DMS114 treated with DMSO at 0.1 percent for 48 hours (cell line): Measurements from ENCODE around the gene PPP1R12B.

ENCODE experiments used
- DNase-seq: peaks from one replicate; lab custom pipeline; 2025; ENCODE audit not compliant: unreplicated experiment; lab: John Stamatoyannopoulos, UW

Gene PPP1R12B, protein sequence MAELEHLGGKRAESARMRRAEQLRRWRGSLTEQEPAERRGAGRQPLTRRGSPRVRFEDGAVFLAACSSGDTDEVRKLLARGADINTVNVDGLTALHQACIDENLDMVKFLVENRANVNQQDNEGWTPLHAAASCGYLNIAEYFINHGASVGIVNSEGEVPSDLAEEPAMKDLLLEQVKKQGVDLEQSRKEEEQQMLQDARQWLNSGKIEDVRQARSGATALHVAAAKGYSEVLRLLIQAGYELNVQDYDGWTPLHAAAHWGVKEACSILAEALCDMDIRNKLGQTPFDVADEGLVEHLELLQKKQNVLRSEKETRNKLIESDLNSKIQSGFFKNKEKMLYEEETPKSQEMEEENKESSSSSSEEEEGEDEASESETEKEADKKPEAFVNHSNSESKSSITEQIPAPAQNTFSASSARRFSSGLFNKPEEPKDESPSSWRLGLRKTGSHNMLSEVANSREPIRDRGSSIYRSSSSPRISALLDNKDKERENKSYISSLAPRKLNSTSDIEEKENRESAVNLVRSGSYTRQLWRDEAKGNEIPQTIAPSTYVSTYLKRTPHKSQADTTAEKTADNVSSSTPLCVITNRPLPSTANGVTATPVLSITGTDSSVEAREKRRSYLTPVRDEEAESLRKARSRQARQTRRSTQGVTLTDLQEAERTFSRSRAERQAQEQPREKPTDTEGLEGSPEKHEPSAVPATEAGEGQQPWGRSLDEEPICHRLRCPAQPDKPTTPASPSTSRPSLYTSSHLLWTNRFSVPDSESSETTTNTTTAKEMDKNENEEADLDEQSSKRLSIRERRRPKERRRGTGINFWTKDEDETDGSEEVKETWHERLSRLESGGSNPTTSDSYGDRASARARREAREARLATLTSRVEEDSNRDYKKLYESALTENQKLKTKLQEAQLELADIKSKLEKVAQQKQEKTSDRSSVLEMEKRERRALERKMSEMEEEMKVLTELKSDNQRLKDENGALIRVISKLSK

DNA sequence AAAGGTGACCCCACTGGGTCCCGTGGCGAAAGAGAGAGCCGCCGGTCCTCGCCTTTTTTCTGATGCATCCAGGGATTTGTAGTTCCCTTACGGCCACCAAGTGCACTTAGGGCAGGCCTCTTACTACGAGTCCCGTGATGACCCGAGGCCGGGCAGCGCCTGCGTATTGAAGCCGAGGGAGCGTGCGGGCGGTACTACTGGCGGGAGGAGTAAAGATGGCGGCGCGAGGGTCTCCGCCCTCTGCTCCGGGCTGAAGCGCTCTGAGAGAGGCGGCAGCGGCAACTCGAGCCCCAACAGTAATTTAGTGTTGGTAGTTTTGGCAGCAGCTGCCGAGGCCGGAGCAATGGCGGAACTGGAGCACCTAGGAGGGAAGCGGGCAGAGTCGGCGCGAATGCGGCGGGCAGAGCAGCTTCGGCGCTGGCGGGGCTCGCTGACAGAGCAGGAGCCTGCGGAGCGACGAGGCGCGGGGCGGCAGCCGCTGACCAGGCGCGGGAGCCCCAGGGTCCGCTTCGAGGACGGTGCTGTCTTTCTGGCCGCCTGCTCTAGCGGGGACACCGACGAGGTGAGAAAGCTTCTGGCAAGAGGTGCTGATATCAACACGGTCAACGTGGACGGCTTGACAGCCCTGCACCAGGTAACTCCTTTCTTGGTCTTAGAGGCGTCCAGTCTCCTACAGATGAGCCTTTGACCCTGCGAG is at the start of gene PPP1R12B:
Gene PPP1R12B (plus strand): TSS at position 191 of the 697 bp plus-strand sequence. CDS start 153 bp downstream, at position 344.
- peak; percentile 98 for DNase-seq

DNA sequence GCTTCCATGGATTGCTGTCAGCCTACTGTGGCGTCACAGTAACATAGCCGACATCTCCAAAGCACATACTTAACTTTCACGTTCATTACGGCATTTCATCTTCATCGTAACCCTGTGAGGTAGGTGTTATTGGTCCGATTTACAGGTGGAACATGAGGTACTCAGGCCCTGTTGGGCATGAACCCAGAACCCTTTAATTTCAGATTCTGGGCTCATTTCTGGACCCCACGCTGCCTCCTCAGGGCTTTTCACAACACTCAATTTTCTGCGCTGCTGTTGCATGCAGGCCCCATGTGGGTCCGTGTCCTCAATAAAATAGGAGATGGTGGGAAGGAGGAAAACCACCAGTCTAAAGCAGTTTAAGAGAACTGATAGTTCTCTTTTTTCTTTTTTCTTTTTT is 46.3 kb upstream of the PPP1R12B start:
- DNase-seq: no peak

DNA sequence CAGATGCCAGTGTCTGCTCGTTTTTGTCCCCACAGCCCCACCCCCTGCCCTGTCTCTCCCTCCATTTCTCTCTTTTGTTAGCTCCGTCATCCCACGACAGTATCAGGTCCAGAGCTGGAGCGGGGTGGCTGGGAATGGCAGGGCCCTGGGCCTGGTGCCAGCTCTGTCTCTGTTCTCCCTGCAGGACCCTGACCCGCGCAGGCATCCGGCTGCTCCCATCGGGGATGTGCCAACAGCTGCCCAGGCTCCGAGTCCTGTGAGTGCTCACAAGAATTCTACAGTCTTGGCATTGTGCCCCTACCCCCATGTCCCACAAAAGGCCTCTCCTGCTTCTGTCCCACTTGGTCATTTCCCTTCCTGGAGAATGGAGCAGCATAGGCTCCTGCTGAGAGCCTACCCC is 44.1 kb upstream of the PPP1R12B start:
- DNase-seq: no peak

DNA sequence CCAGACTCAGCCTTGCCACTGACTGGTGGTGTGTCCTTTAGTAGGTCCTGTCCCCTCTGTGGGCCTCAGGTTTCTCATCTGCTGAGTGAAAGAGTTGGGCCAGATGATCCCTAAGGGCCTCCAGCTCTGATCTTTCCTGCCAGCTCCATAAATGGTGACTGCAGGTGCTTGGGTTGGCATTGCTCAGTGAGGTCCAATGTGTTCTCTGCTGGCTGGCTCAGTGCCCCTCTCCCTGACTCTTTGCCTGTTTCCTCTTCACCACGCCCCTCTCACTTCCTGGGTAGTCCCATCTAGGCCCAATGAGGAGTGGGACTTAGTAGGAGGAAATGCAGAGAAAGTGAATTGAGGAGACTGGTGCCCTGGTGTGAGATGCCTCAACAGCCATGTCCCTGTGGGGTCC is 43.3 kb upstream of the PPP1R12B start:
- no peak for DNase-seq

DNA sequence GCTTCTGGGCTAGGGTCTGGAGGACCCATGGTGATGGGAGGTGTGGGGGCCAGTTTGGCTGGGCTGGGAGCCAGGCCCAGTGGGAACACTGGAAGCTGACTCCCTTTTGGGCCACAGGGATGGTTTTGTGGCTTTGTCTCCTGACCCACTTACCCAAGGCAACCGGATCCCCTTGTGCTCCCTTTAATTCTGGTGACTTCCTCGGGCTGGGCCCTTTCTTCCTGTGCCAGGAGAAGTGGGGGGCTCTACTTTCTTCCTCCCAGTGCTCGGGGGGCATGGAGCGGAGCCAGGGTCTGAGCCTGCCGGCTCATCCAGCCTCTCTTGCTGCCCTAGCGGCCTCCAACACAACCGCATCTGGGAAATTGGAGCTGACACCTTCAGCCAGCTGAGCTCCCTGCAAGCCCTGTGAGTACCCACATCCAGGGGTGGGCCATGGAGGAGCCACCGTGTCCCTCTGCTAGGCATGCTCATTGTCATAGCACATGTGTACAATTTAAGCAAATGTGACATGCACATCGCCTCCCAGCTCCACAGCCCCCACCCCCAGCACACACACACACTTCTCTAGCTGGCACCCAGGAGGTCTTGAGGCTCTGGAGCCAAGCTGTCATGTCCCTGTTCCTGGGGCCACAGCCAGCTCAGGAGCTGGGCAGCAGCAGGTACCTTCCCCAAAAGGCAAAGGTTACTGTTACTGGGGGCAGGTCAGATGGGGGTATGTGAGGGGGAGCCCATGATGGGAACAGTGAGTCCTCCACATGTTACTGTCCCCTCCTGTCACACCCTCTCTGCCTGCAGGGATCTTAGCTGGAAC is 41.8 kb upstream of the PPP1R12B start:
- no peak for DNase-seq

DNA sequence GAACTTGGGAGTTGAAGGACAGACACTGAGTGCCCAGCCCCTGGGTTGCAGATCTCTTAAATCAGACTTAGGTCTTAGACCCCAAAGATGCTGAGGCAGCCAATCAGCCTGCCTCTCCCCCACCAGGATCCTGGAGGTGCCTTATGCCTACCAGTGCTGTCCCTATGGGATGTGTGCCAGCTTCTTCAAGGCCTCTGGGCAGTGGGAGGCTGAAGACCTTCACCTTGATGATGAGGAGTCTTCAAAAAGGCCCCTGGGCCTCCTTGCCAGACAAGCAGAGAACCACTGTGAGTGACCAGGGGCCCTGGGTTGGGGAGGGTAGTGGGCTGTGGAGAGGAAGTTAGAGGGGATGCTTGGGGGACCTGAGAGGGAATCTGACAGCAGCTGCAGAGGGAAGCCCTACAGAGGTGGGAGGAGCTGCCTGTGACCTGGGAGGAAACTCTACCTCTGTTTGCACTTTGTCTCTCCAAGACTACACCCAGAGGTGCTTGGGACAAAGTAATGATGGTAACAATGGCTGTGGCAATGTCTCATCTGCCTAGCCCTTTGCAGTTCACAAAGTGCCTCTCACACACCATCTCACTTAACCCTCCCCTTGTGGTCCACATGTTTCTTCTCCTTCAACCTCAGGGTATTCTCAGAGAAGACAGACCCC is 38.3 kb upstream of the PPP1R12B start:
- DNase-seq: no peak

DNA sequence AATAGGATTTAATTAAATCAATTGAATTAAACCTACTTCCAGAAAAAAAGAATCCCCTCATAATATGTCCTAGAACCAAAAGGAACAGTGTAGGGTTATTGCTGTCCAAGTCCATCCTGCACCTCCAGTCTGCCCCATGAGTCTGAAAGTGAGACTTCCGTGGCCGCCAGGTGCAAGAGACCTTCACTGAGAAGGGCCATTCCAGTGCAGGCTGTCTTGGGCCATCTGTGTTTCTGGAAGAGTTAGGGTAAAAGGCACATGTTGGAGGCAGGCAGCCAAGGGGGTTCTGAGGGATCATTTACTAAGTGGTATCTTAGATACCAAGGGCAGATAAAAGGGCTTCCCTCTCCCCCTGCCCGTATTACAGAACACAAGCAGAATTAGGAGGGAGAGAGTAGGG is 37.8 kb upstream of the PPP1R12B start:
- DNase-seq: no peak

DNA sequence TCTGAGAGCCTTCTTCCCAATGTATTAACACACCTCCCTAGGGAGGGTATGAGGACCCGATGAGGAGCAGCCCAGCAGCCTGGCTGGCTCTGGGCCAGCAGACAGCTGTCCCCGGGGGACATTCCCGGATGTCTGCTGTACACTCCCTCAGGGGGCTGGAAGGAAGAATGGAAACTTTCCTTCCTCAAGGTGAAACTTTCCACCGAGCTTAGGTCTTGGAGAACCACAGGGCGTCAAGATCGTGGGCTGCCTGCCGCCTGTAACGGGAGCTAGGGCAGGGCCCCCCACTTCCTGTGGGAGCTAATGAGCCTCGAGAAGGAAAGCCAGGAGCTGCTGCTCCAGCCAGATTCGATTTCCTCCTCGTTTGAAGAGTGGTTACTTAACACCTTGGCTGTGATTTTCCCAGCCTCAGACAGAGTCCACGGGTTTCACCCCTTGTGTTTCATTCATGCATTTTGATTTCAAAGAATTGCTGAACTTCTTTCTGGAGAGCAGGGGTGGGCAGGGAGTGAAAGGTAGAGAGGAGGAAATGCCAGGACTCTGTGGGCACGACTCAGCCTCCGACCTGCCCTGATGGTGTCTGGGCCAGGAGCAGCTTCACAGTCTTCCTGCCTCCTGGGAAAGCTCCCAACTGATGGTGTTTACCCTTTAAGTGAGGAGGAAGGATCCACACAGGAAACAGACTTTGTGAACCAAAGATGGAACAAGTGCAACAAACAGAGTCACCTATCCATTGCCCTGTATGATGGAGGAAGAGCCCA is 36.4 kb upstream of the PPP1R12B start:
- no peak for DNase-seq

DNA sequence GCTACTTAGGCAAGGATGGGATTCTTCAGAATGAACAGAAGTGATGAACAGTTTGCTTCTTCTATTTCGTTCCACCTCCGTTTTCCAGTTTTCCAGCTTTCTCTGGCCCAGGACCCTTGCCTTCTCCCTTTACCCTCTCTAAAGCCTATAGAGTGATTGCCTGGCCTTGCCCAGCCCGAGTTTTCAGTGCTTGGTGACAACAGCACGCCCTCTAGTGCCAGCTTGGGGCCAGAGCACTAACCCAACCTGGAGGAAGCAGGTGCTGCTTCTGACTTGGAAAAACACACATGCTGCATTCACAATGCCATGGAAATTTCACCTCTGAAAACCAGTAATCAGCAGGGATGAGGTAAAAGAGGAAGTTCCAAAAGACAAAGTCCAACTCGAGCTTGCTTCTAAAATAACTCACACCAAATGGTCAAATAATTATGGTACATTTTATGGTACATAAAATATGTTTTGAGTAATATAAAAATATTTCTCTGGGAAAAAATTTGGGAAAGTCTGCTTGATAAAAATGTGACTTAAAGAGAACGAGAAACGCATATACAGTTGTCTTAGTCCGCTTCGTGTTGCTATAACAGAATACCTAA is 32.8 kb upstream of the PPP1R12B start:
- DNase-seq: peak; percentile 61

DNA sequence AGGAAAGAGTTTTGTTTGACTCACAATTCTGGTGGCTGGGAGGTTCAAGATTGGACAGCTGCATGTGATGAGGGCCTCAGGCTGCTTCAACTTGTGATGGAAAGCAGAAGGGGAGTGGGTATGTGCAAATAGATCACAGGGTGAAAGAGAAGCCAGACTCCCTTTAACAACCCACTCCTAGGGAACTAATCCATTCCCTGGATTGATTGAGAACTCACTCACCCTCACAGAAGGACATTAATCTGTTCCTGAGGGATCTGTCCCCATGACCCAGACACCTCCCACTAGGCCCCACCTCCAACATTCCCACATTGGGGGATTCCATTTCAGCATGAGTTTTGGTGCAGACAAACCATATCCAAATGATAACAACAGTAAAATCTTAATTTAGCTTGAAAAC is 32.3 kb upstream of the PPP1R12B start:
- no peak for DNase-seq

DNA sequence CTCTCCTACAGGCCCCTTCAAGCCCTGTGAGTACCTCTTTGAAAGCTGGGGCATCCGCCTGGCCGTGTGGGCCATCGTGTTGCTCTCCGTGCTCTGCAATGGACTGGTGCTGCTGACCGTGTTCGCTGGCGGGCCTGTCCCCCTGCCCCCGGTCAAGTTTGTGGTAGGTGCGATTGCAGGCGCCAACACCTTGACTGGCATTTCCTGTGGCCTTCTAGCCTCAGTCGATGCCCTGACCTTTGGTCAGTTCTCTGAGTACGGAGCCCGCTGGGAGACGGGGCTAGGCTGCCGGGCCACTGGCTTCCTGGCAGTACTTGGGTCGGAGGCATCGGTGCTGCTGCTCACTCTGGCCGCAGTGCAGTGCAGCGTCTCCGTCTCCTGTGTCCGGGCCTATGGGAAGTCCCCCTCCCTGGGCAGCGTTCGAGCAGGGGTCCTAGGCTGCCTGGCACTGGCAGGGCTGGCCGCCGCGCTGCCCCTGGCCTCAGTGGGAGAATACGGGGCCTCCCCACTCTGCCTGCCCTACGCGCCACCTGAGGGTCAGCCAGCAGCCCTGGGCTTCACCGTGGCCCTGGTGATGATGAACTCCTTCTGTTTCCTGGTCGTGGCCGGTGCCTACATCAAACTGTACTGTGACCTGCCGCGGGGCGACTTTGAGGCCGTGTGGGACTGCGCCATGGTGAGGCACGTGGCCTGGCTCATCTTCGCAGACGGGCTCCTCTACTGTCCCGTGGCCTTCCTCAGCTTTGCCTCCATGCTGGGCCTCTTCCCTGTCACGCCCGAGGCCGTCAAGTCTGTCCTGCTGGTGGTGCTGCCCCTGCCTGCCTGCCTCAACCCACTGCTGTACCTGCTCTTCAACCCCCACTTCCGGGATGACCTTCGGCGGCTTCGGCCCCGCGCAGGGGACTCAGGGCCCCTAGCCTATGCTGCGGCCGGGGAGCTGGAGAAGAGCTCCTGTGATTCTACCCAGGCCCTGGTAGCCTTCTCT is 30.3 kb upstream of the PPP1R12B start:
- no peak for DNase-seq

DNA sequence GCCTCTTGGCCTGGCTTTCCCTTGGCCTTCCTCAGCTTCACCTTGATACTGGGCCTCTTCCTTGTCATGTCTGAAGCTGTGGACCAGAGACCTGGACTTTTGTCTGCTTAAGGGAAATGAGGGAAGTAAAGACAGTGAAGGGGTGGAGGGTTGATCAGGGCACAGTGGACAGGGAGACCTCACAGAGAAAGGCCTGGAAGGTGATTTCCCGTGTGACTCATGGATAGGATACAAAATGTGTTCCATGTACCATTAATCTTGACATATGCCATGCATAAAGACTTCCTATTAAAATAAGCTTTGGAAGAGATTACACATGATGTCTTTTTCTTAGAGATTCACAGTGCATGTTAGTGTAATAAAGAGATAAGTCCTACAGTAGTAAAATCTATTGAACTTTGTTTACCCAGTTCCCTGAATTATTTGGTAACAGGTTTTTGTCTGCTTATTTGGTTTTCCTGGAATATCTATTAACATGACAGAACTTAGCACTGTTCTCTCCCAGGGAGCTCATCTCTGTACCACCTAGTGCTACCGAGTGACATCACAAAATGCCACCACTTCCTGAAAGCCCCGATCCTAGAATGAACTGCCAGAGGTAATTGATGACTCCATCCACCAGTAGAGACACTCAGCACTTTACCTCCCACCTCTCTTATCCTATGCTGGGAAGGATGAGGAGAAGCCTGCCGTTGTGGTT is 29.0 kb upstream of the PPP1R12B start:
- DNase-seq: no peak

DNA sequence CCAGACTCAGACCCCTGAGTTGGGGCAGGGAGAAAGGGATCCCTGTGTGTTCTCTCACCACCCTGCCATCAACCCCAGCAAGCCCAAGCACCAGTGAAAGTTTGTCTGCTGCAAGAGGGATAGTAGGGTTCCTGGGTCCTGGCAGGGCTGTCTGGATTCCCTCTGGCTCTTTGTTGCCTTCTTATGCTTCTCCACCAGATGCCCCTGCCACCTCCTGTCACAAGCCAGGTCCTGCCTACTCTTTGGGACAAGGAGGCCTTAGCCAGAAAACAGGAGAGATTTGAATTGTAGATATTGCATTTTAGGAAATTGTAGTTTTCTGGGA is 28.5 kb upstream of the PPP1R12B start:
- DNase-seq: no peak

DNA sequence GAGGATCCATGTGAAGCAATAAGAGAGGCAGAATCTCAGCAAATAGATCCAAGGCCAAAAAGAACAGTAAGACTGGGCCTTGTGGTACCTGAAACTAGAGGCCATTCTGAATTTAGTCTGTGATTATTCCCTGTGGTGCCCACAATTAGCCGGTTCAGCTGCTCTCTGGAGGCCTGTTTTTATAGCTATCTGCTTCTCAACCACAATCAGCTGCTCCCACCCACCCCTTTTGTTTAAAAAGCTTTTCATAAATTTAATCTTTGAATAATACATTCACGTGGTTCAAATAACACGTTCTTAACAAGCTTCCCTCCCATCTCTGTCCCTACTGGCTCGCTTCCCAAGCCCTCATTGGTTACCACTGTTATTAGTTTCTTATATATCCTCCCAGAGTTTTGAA is 24.8 kb upstream of the PPP1R12B start:
- DNase-seq: no peak

DNA sequence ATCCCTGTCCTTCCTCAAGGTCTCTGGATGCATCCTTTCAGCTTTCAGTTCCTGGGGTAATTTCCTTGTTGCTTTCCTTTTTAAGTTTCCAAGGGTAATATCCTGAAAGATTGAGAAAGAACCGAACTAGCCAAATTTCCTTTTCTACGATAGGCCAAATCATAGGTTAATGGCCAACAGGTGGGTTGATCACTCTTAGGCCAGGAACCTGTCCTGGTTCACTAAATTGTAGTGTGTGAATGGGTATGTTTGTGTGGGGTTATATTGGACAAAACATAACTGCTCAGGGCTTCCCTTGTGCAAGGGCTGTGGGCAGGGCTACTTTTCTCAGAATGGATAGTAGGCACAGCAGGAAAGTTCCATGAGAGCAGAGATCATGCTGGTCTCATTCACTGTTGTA is 23.9 kb upstream of the PPP1R12B start:
- no peak for DNase-seq

DNA sequence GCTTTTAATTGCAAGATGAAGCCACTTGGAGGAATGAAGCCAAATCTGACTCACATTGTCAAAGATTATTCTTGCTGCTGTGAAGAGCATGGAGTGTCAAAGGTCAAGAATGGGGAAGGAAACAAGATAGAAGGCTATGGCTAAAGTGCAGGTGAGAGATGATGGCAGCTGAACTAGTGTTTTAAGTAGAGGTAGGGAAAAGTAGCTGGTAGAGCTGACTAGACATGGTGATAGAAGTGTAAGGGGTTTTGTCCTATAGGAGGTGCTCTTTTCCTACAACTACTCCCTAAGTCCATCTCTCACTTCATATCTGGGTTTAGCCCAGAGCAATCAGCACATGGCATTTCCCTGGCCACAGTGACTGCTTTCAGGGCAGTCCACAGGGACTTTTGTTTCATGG is 18.6 kb upstream of the PPP1R12B start:
- no peak for DNase-seq

DNA sequence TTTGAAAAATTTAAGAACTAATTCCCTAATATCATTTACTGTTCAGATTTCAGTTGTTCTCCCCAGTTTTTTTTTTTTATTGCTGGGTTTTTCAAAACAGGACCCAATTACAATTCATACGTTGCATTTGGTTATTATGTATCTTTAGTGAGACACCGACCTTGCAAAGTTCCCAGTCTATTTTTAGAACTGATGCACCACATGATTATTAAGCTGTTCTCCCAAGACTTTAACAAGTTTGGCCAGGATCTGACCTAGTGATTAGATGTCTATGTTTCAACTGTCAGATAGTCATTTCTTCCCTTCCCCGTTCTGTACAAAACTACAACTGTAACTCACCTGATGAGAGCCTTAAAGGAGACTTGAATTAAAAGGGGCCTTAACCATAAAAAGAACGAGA is 14.6 kb upstream of the PPP1R12B start:
- no peak for DNase-seq
